Endothelial cell of umbilical vein (primary cell): ENCODE data around the gene CYP19A1. TPM values are rescaled to one million over a fixed set of nuclear protein-coding genes. Genes with fewer than 3 reads are reported as not detected.

ENCODE experiments used
- BruUV-seq: library from RNA; stranded (reverse); fragments of 400-500 nt; replicated peaks from 2 replicates; lab custom pipeline; 2021; lab: Mats Ljungman, UMichigan
- CTCF ChIA-PET: fragments of 300-600, 350-600 bp; sonication (Branson Sonifier 250); formaldehyde crosslinking; loops from one replicate; lab custom pipeline; 2021; ENCODE audit warnings: antibody characterized with exemption, inconsistent platforms; lab: Charles Lee
- POLR2A ChIA-PET: fragments of 300-600, 350-600 bp; sonication (Branson Sonifier 250); formaldehyde crosslinking; loops from one replicate; lab custom pipeline; 2021; ENCODE audit warnings: antibody characterized with exemption, inconsistent platforms; lab: Charles Lee
- DNase-seq: peaks from one replicate; pipeline ENCODE4 v3.0.0-alpha.2; 2011; ENCODE audit warnings: low read depth, low spot score
- FAIRE-seq: peaks from 2 replicates; lab custom pipeline; 2011; peaks lifted over from hg19 to GRCh38; lab: Jason Lieb, UNC
- H2AFZ ChIP-seq: 2 replicates; pipeline ENCODE4 v1.6.0; 2012; ENCODE audit warnings: low read depth, low read length, control low read depth, inconsistent platforms
- H3K27ac ChIP-seq: 2 replicates; pipeline ENCODE4 v1.5.1; 2011; ENCODE audit warnings: low read depth, mild to moderate bottlenecking, control low read depth, low read length, moderate library complexity; ENCODE audit not compliant: insufficient read depth
- H3K27me3 ChIP-seq, 2 experiments: 2 replicates each; pipeline versions ENCODE4 v1.6.0 to v1.6.1; 2011; ENCODE audit warnings: low read length in 2 of 2, mixed read lengths in 1 of 2; ENCODE audit not compliant: control insufficient read depth in 2 of 2, insufficient read depth in 2 of 2
- H3K36me3 ChIP-seq, 2 experiments: 2 replicates in 1 of 2; 3 replicates in 1 of 2; pipeline ENCODE4 v1.5.1; 2011; ENCODE audit warnings: low read length in 2 of 2, mild to moderate bottlenecking in 1 of 2, moderate library complexity in 1 of 2; ENCODE audit not compliant: control insufficient read depth in 2 of 2, insufficient read depth in 2 of 2; ENCODE audit errors: extremely low read depth in 1 of 2
- H3K4me1 ChIP-seq: 3 replicates; pipeline ENCODE4 v1.5.1; 2011; ENCODE audit warnings: mild to moderate bottlenecking, low read length; ENCODE audit not compliant: control insufficient read depth, insufficient read depth; ENCODE audit errors: extremely low read depth
- H3K4me2 ChIP-seq: 2 replicates; pipeline ENCODE4 v1.6.1; 2011; ENCODE audit warnings: low read length, control low read depth, mixed read lengths; ENCODE audit not compliant: insufficient read depth
- H3K4me3 ChIP-seq, 3 experiments: fragments of 200-600 bp in 1 of 3; sonication (generic), shearing (Covaris generic) in 1 of 3; replicated peaks in 1 of 3; 2 replicates each; pipeline ENCODE4 v1.5.1; 2011 to 2016; ENCODE audit warnings: control low read depth in 3 of 3, low read length in 3 of 3, mild to moderate bottlenecking in 2 of 3, inconsistent platforms in 1 of 3, low read depth in 1 of 3, moderate library complexity in 1 of 3; ENCODE audit not compliant: insufficient read depth in 1 of 3
- H3K79me2 ChIP-seq: 2 replicates; pipeline ENCODE4 v1.6.0; 2012; ENCODE audit warnings: low read length, inconsistent platforms; ENCODE audit not compliant: control insufficient read depth, insufficient read depth
- H3K9ac ChIP-seq: replicated peaks from 2 replicates; pipeline ENCODE3; 2011; ENCODE audit warnings: low read length, control low read depth; ENCODE audit not compliant: insufficient read depth; ENCODE audit errors: extremely low read depth
- H3K9me1 ChIP-seq: replicated peaks from 3 replicates; pipeline ENCODE4 v1.6.0; 2011; ENCODE audit warnings: mild to moderate bottlenecking, low read length; ENCODE audit not compliant: control insufficient read depth, insufficient read depth; ENCODE audit errors: extremely low read depth
- H3K9me3 ChIP-seq: replicated peaks from 2 replicates; pipeline ENCODE4 v1.5.1; 2012; ENCODE audit warnings: low read length, inconsistent platforms; ENCODE audit not compliant: control insufficient read depth, insufficient read depth
- H4K20me1 ChIP-seq: replicated peaks from 2 replicates; pipeline ENCODE3; 2011; ENCODE audit warnings: mild to moderate bottlenecking, low read length; ENCODE audit not compliant: control insufficient read depth, insufficient read depth; ENCODE audit errors: extremely low read depth
- EZH2 ChIP-seq: IDR thresholded peaks from 2 replicates; pipeline ENCODE4 v1.6.1; 2012; ENCODE audit warnings: borderline replicate concordance, low read depth, mild to moderate bottlenecking, moderate library complexity, low read length, inconsistent platforms; ENCODE audit not compliant: severe bottlenecking
- FOS ChIP-seq: IDR thresholded peaks from 2 replicates; pipeline ENCODE4 v1.6.1; 2011; ENCODE audit warnings: mild to moderate bottlenecking, low read length, moderate library complexity, borderline replicate concordance; ENCODE audit not compliant: insufficient read depth
- GATA2 ChIP-seq: IDR thresholded peaks from 2 replicates; pipeline ENCODE4 v1.7.0; 2011; ENCODE audit warnings: low read depth, mild to moderate bottlenecking, moderate library complexity, mixed read lengths, low read length; ENCODE audit not compliant: insufficient read length, insufficient read depth
- JUN ChIP-seq: IDR thresholded peaks from 2 replicates; pipeline ENCODE4 v1.6.1; 2011; ENCODE audit warnings: borderline replicate concordance, low read depth; ENCODE audit not compliant: insufficient read length, insufficient read depth
- MYC ChIP-seq: IDR thresholded peaks from one replicate; pipeline ENCODE4 v1.6.1; 2011; ENCODE audit warnings: mild to moderate bottlenecking, low read depth, low read length
- POLR2A ChIP-seq: IDR thresholded peaks from 2 replicates; pipeline ENCODE4 v1.6.1; 2012; ENCODE audit warnings: low read depth, mild to moderate bottlenecking, control low read depth, low read length
- POLR2AphosphoS5 ChIP-seq: IDR thresholded peaks from 2 replicates; pipeline ENCODE4 v1.6.1; 2012; ENCODE audit warnings: low read depth, mild to moderate bottlenecking, control low read depth, low read length, moderate library complexity; ENCODE audit not compliant: insufficient read depth
- dilution Hi-C: fragments of 300-500 bp; cut with MboI; formaldehyde crosslinking; loops from one replicate; pipeline ENCODE4 v1.15.0; 2019; ENCODE audit warnings: low sequenced_read_pairs; ENCODE audit not compliant: extremely low pct_ligation_motif_present
- intact Hi-C: fragments of 100-400 bp; cut with micrococcal nuclease; formaldehyde crosslinking; loops from one replicate; pipeline ENCODE4 v1.10.0; 2022
- polyA plus RNA-seq, 4 experiments: library from polyadenylated mRNA; depleted of rRNA in 3 of 4; stranded (reverse) in 3 of 4; unstranded in 1 of 4; fragments of >200 nt; gene quantifications; 2 replicates each; pipeline versions ENCODE4 v1.2.1 to v1.2.3, GENCODE V29; 2011 to 2012; ENCODE audit warnings: missing spikeins in 1 of 4
- total RNA-seq: library from RNA; stranded (reverse); gene quantifications from 2 replicates; pipeline ENCODE4 v1.2.3, GENCODE V29; 2021
- TF ChIP-seq, protein P1 (sequence below), 2 donors: IDR thresholded peaks; 1 replicate in 1 of 2; 2 replicates in 1 of 2; pipeline ENCODE4 v1.5.1; 2011; ENCODE audit warnings: low read length in 2 of 2, mild to moderate bottlenecking in 2 of 2, moderate library complexity in 2 of 2, control low read depth in 1 of 2, inconsistent platforms in 1 of 2, low read depth in 1 of 2; ENCODE audit not compliant: insufficient read depth in 1 of 2; ENCODE audit errors: extremely low read depth in 1 of 2
- TF ChIP-seq, protein P2 (sequence below): IDR thresholded peaks from 2 replicates; pipeline ENCODE4 v1.6.1; 2011; ENCODE audit not compliant: insufficient read depth, insufficient read length

The CYP19A1 gene
- total and polyA plus RNA-seq, 2 donors (not counting 3 experiments of a cell fraction or from before 2014, with no cell fraction given): not detected

DNA sequence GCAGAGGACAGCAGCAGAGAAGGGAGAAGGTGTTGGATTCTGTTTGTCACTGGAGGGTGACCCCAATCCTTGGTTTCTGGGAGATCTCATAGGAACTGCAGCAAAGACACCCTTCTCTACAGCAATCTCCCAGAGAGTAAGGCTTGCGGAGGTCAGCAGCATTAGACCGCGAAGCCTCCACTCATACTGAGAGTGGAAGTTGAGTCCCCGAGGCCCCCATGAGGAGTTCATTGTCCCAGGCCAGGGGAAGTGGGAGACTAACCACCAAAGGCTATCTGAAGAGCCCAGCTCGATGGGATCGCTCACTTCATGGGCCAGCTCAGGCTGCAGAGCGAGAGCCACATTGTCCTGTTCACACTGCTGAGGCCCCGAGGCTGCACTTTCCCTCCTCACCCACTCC lies 47.6 kb upstream of the CYP19A1 start:
- Histone ChIP-seq H3K4me1 (no peaks in the 10 kb centered on the region), H3K4me2 (no peak overlapping the region), H3K4me3 (no peak overlapping the region), H3K9me1 (no peaks in the 10 kb centered on the region), H4K20me1 (no peaks in the 10 kb centered on the region), H3K9ac (no peak overlapping the region), H2AFZ (no peak overlapping the region), H3K9me3 (no peaks in the 10 kb centered on the region), H3K27me3 (peaks cover 25 to 42% of the 10 kb centered on the region in 2 experiments), H3K36me3 (no peaks in the 10 kb centered on the region), H3K27ac (no peak overlapping the region), H3K79me2 (no peaks in the 10 kb centered on the region)
- TF ChIP-seq GATA2 (no peak), POLR2AphosphoS5 (no peak), EZH2 (no peak), JUN (no peak), FOS (no peak), POLR2A (no peak), MYC (no peak)
- TF ChIP-seq, protein P1, sequence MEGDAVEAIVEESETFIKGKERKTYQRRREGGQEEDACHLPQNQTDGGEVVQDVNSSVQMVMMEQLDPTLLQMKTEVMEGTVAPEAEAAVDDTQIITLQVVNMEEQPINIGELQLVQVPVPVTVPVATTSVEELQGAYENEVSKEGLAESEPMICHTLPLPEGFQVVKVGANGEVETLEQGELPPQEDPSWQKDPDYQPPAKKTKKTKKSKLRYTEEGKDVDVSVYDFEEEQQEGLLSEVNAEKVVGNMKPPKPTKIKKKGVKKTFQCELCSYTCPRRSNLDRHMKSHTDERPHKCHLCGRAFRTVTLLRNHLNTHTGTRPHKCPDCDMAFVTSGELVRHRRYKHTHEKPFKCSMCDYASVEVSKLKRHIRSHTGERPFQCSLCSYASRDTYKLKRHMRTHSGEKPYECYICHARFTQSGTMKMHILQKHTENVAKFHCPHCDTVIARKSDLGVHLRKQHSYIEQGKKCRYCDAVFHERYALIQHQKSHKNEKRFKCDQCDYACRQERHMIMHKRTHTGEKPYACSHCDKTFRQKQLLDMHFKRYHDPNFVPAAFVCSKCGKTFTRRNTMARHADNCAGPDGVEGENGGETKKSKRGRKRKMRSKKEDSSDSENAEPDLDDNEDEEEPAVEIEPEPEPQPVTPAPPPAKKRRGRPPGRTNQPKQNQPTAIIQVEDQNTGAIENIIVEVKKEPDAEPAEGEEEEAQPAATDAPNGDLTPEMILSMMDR (IDR thresholded peaks at IDR 0.05; ENCODE audit: extremely low read depth in 1 of 2, insufficient read depth in 1 of 2, low read depth in 1 of 2, low read length in 2 of 2): no peak
- TF ChIP-seq, protein P2, sequence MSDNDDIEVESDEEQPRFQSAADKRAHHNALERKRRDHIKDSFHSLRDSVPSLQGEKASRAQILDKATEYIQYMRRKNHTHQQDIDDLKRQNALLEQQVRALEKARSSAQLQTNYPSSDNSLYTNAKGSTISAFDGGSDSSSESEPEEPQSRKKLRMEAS: no peak
- ChIA-PET CTCF (interaction anchor here (1.3 to 4.5 kb wide), 2 partner anchors 16 to 105 kb away, joined by 3 to 20 read pairs; no protein-coding TSS in a partner anchor), POLR2A (no interaction called here)
- no peak for DNase-seq
- intact Hi-C loops (no loop called here), dilution Hi-C loops (no loop called here)
- FAIRE-seq: no peak
- no TSS peak for BruUV-seq
